ENCODE measurements around the gene CCR6.
"Not testable (repeated sequence)": the region's sequence is repeated elsewhere in the genome, so short reads cannot be mapped to it uniquely, and the experiment has no call there.

CCR6 gene

GRCh38 chr6:167172011-167172410 lies 49.1 kb downstream of the CCR6 start:
- not testable (repeated sequence) for DNase-seq (ENCODE audit: low read depth)

GRCh38 chr6:167177271-167177670 lies 54.4 kb downstream of the CCR6 start:
- not testable (repeated sequence) for DNase-seq (ENCODE audit: low read depth)

- DNase-seq (ENCODE audit: low read depth): not testable (repeated sequence)
Observed at GRCh38 chr6:167178896-167179655, 56.2 kb downstream of the CCR6 start.

- DNase-seq (ENCODE audit: low read depth): not testable (repeated sequence)
Observed at GRCh38 chr6:167180086-167180485, 57.2 kb downstream of the CCR6 start.

GRCh38 chr6:167181351-167181750 lies 58.5 kb downstream of the CCR6 start:
- not testable (repeated sequence) for DNase-seq (ENCODE audit: low read depth)

- not testable (repeated sequence) for DNase-seq (ENCODE audit: low read depth)
Observed at GRCh38 chr6:167182913-167183314, 60.0 kb downstream of the CCR6 start.

GRCh38 chr6:167185101-167185500 lies 62.2 kb downstream of the CCR6 start:
- DNase-seq (ENCODE audit: low read depth): not testable (repeated sequence)

GRCh38 chr6:167187275-167187674 lies 64.4 kb downstream of the CCR6 start:
- DNase-seq (ENCODE audit: low read depth): not testable (repeated sequence)

All from GM04504 (cell line).